Esophagus squamous epithelium (tissue), 5 donors: ENCODE measurements around the gene PCYT1A. TPM values are rescaled to one million over a fixed set of nuclear protein-coding genes. Genes with fewer than 3 reads are reported as not detected.

Experiments used
- DNase-seq: peaks from one replicate; lab custom pipeline; 2025; lab: John Stamatoyannopoulos, UW
- H3K27ac ChIP-seq, 4 donors: fragments of 200-600 bp; sonication (generic); one replicate each; pipeline ENCODE4 v1.5.1; 2016 to 2019; ENCODE audit warnings: mild to moderate bottlenecking in 1 of 4
- H3K27me3 ChIP-seq, 4 donors: fragments of 200-600 bp; sonication (generic); 1 replicate in 3 of 4; 2 replicates in 1 of 4; pipeline versions ENCODE4 v1.5.1 to v1.6.0; 2017 to 2021; ENCODE audit warnings: antibody characterized with exemption in 1 of 4
- H3K36me3 ChIP-seq, 3 donors: fragments of 200-600 bp; sonication (generic); one replicate each; pipeline ENCODE4 v1.5.1; 2016 to 2019
- H3K4me1 ChIP-seq, 3 donors: fragments of 200-600 bp; sonication (generic); one replicate each; pipeline ENCODE4 v1.5.1; 2017 to 2019
- H3K4me3 ChIP-seq, 4 donors: fragments of 200-600 bp; sonication (generic); 1 replicate in 3 of 4; 2 replicates in 1 of 4; pipeline ENCODE4 v1.5.1; 2016 to 2019; ENCODE audit warnings: mild to moderate bottlenecking in 2 of 4, moderate library complexity in 1 of 4
- H3K9me3 ChIP-seq, 3 donors: fragments of 200-600 bp; sonication (generic); one replicate each; pipeline ENCODE4 v1.5.1; 2016 to 2019
- CTCF ChIP-seq, 6 experiments: fragments of 450-650 bp in 4 of 6; fragments of 200-600 bp in 2 of 6; sonication (generic) in 2 of 6; IDR thresholded peaks; one replicate each; pipeline ENCODE4 v1.5.1; 2016 to 2019; ENCODE audit warnings: antibody characterized with exemption in 6 of 6, mild to moderate bottlenecking in 4 of 6, moderate library complexity in 4 of 6
- POLR2A ChIP-seq, 4 donors: fragments of 450-650 bp; IDR thresholded peaks; one replicate each; pipeline ENCODE4 v1.6.1; 2017; ENCODE audit warnings: antibody characterized with exemption in 4 of 4, mild to moderate bottlenecking in 4 of 4, moderate library complexity in 3 of 4
- WGBS, 2 donors: methylation state at CpG; one replicate each; pipeline ENCODE4 v1.1.5; 2018; 5-methylcytosine and 5-hydroxymethylcytosine counted together
- intact Hi-C: fragments of 100-400 bp; cut with DNase I; formaldehyde crosslinking; loops from one replicate; pipeline ENCODE4 v1.15.0; 2022
- total RNA-seq, 4 donors: library from RNA; depleted of rRNA; stranded (reverse); fragments of >200 nt; gene quantifications; one replicate each; pipeline ENCODE4 v1.1.0, GENCODE V29; 2016
- donor health status: DM: yes; HTN: yes; CAD: no.

The PCYT1A gene
- total RNA-seq, 4 donors from 2014 or later: 62.9 to 104 (median 91.7) TPM

DNA sequence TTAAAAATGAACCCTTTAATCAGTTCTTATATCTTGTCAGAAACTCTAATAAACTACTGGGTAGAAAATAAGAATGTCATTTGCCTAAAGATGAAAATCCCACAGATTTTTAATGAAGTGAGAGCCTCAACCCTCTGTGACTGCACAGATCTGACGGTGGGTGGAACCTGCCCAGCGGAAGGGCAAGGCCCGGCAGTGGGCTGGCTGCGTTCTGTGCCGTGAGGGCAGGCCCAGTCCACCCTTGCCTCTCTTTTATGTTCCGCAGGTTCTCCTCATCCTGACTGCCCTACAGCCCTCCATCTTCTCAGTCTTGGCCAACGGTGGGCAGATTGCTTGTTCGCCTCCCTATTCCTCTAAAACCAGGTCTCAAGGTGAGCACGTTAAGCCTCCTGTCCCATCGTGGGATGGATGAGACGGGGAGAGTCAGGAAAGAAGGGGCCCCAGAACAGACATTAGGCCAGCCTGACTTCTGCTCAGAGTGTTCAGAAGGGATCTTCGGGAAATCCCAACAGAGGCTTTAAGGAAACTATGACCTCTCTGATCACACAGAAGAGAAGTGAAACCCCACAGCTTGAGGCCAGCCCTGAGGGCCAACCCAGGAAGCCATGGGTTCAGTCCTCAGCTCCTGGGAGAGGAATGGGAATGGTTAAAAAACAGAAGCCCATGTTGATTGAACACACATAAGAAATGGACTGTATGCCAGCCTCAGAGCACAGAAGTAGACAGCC is 55.2 kb downstream of the PCYT1A start:
- intact Hi-C loops: no loop called here
- TF ChIP-seq POLR2A (IDR thresholded peaks at IDR 0.05) (no peak), CTCF (IDR thresholded peaks at IDR 0.05) (no peak)
- H3K36me3 ChIP-seq: peaks cover 0 to 31% (median 0%) of the 10 kb centered on the region in 3 donors
- no peak for DNase-seq
- WGBS, 2 donors: 86 to 90% methylated on average over 7 to 8 of the region's 12 CpGs
- H3K4me1 ChIP-seq: no peaks in the 10 kb centered on the region
- H3K27ac ChIP-seq: no peak overlapping the region
- H3K27me3 ChIP-seq: no peaks in the 10 kb centered on the region
- no peaks in the 10 kb centered on the region for H3K9me3 ChIP-seq
- H3K4me3 ChIP-seq: no peak overlapping the region

DNA sequence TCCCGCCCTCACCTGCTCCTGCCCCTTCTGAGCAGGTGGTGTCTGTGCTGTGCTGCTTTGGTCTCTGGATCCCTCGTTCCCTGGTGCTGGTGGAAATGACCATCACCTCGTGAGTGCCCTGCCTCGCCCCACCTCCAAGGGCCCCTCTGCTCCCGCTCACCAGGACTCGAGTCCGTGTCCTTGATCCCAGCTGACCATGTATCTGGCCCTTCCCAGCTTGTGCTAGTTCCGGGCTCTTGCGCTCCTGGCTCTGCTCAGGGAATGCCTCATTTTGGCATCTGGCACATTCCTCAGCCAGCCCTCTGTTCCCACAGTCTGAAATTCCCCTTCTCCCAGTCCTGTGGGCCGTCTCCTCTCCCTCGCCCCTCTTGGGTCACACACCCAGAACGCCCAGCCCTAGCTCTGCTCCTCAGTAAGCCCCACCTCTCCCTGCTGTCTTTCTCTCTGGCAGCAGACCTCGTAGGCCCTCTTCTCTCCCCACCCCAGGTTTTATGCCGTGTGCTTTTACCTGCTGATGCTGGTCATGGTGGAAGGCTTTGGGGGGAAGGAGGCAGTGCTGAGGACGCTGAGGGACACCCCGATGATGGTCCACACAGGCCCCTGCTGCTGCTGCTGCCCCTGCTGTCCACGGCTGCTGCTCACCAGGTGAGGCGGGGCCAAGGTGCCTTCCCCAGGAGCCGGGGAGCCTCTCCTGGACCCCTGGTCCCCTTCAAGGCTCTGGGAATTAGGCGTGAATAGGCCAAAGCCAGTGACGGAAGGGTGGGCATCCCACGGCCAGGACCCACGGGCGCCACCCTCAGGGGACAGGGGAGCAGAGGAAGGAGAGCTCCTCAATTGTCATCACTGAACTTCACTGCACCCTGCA is 59.7 kb downstream of the PCYT1A start:
- intact Hi-C loops: no loop called here
- H3K36me3 ChIP-seq: no peaks in the 10 kb centered on the region
- no peaks in the 10 kb centered on the region for H3K27me3 ChIP-seq
- no peaks in the 10 kb centered on the region for H3K9me3 ChIP-seq
- no peak overlapping the region for H3K27ac ChIP-seq
- no peak overlapping the region for H3K4me3 ChIP-seq
- WGBS, 2 donors: 55 to 78% methylated on average over 14 of the region's 24 CpGs
- no peaks in the 10 kb centered on the region for H3K4me1 ChIP-seq
- no peak for DNase-seq
- TF ChIP-seq CTCF (IDR thresholded peaks at IDR 0.05) (no peak), POLR2A (IDR thresholded peaks at IDR 0.05) (no peak)

GRCh38 chr3:196227121-196227561 is 60.4 kb downstream of the PCYT1A start:
- no peak overlapping the region for H3K27ac ChIP-seq
- H3K9me3 ChIP-seq: no peaks in the 10 kb centered on the region
- H3K36me3 ChIP-seq: no peaks in the 10 kb centered on the region
- H3K4me1 ChIP-seq: no peaks in the 10 kb centered on the region
- DNase-seq: no peak
- intact Hi-C loops: no loop called here
- WGBS, 2 donors: 77 to 80% methylated on average over 6 to 9 of the region's 14 CpGs
- H3K27me3 ChIP-seq: no peaks in the 10 kb centered on the region
- TF ChIP-seq POLR2A (IDR thresholded peaks at IDR 0.05) (no peak), CTCF (IDR thresholded peaks at IDR 0.05) (no peak)
- H3K4me3 ChIP-seq: no peak overlapping the region

DNA sequence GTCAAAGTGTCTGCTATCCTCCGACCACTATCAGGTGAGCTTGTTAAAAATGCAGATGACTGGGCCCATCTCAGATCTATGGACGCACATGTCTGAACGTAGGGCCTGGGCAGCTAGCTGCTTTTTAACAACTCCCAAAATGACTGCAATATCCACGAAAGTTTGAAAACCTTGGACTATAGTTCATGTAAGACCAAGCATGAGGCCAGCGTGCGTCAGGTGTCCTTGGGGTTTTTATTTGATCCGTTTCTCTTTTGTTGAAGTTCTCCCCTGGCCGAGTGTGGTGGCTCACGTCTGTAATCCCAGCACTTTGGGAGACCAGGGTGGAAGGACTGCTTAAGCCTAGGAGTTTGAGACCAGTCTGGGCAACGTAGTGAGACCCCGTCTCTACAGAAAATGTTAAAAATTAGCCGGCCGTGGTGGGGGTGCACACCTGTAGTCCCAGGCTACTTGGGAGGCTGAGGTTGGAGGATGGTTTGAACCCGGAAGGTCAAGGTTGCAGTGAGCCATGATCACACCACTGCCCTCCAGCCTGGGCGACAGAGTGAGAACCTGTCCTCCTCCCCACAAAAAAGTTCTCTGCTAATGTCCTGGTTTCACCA is 61.7 kb downstream of the PCYT1A start:
- Histone ChIP-seq H3K27me3 (no peaks in the 10 kb centered on the region), H3K4me3 (no peak overlapping the region), H3K4me1 (no peaks in the 10 kb centered on the region), H3K36me3 (no peaks in the 10 kb centered on the region), H3K9me3 (no peaks in the 10 kb centered on the region), H3K27ac (no peak overlapping the region)
- no peak for TF ChIP-seq CTCF (IDR thresholded peaks at IDR 0.05)
- TF ChIP-seq POLR2A (IDR thresholded peaks at IDR 0.05): no peak
- intact Hi-C loops: no loop called here
- no peak for DNase-seq
- WGBS, 2 donors: 87 to 90% methylated on average over 13 to 15 of the region's 15 CpGs
